Liver (tissue), 2 donors: ENCODE results near the gene KCNJ1.

ENCODE experiments used
- YY1 ChIP-seq: IDR thresholded peaks from 2 replicates; pipeline ENCODE4 v1.6.1; 2016; ENCODE audit warnings: antibody characterized with exemption, mild to moderate bottlenecking
- TF ChIP-seq, protein P1 (sequence below): fragments of 150-350 bp; IDR thresholded peaks from 2 replicates; pipeline ENCODE4 v1.5.1; 2017; ENCODE audit warnings: improper control_type of control experiment, low read depth, low read length; ENCODE audit not compliant: missing input control
- TF ChIP-seq, protein P2 (sequence below): IDR thresholded peaks from 2 replicates; pipeline ENCODE4 v1.6.1; 2016; ENCODE audit warnings: antibody characterized with exemption, mild to moderate bottlenecking
- donor health status: healthy.

DNA sequence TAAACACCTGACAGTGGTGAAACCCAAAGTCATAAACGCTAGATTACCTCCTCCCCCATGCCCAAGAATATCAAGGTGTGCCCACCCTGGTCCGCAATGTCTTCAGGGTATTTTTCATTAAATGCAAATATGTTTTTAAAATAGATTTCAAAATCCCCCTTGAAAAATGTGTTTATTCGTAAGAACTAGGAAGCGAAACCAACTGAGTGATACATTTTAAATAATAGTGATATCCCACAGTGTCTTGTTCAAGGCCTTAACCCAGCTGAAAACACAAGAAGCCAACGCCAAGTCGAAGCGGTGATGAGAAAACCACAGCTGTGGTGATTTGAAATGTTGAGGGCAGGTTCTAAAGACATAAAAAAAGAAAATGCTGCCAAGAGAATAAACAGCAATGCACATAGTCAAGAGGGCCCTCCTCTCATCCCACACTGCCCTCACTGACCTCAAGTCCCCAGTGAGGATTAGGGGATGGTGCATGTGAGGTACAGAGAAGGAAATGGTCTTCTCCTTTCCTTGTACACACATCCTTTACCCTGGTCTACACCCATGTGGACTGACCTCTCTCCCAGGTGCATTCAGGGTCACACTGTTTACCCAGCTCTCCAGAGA, 25.5 kb downstream of the KCNJ1 start:
- TF ChIP-seq, protein P1, sequence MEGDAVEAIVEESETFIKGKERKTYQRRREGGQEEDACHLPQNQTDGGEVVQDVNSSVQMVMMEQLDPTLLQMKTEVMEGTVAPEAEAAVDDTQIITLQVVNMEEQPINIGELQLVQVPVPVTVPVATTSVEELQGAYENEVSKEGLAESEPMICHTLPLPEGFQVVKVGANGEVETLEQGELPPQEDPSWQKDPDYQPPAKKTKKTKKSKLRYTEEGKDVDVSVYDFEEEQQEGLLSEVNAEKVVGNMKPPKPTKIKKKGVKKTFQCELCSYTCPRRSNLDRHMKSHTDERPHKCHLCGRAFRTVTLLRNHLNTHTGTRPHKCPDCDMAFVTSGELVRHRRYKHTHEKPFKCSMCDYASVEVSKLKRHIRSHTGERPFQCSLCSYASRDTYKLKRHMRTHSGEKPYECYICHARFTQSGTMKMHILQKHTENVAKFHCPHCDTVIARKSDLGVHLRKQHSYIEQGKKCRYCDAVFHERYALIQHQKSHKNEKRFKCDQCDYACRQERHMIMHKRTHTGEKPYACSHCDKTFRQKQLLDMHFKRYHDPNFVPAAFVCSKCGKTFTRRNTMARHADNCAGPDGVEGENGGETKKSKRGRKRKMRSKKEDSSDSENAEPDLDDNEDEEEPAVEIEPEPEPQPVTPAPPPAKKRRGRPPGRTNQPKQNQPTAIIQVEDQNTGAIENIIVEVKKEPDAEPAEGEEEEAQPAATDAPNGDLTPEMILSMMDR, result no peak
- no peak for TF ChIP-seq YY1
- TF ChIP-seq, protein P2, sequence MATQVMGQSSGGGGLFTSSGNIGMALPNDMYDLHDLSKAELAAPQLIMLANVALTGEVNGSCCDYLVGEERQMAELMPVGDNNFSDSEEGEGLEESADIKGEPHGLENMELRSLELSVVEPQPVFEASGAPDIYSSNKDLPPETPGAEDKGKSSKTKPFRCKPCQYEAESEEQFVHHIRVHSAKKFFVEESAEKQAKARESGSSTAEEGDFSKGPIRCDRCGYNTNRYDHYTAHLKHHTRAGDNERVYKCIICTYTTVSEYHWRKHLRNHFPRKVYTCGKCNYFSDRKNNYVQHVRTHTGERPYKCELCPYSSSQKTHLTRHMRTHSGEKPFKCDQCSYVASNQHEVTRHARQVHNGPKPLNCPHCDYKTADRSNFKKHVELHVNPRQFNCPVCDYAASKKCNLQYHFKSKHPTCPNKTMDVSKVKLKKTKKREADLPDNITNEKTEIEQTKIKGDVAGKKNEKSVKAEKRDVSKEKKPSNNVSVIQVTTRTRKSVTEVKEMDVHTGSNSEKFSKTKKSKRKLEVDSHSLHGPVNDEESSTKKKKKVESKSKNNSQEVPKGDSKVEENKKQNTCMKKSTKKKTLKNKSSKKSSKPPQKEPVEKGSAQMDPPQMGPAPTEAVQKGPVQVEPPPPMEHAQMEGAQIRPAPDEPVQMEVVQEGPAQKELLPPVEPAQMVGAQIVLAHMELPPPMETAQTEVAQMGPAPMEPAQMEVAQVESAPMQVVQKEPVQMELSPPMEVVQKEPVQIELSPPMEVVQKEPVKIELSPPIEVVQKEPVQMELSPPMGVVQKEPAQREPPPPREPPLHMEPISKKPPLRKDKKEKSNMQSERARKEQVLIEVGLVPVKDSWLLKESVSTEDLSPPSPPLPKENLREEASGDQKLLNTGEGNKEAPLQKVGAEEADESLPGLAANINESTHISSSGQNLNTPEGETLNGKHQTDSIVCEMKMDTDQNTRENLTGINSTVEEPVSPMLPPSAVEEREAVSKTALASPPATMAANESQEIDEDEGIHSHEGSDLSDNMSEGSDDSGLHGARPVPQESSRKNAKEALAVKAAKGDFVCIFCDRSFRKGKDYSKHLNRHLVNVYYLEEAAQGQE, result no peak
